Measurements from ENCODE around the gene SUGCT.

SUGCT gene

DNA sequence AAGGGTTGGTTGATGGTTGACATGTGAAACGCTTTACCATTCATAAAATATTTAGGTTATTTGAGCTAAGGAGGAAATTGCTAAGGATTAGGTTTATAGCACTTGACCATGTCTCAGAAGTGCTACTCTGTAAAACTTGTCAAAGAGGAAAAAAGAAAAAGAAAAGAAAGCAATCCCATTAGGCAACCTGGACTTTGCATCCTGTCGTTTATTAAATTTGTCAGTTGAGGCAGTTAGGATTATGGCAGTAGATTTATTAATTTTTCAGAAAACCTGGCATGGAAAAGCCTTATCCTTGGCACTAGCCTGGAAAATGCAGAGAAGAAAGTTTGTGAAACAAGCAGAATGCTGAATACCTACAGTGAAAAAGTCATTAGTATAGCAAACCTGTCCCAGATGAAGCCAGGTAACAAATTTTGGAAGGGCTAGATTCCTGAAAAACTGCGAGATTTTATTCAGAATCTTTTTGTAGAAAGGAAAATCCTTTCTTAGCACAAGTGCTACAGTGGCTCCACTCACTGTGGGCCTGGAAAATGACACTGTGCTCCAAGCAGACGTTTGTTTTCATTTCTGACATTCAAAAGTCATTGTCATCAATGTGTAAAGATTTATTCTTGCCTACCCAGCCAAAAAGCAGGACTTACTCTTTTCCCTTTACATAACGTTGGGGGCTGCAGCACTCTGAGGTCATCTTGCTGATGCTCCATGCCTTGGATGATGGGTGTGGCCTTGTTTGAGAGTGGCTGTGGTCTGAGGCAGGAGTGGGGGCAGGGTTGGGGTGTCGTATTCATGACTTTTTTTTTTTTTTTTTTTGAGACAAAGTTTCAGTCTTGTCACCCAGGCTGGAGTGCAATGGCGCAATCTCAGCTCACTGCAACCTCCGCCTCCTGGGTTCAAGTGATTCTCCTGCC is 664.9 kb downstream of the SUGCT start:
- no peak for DNase-seq

GRCh38 chr7:40800771-40801170 is 666.0 kb downstream of the SUGCT start:
- no peak for DNase-seq

DNA sequence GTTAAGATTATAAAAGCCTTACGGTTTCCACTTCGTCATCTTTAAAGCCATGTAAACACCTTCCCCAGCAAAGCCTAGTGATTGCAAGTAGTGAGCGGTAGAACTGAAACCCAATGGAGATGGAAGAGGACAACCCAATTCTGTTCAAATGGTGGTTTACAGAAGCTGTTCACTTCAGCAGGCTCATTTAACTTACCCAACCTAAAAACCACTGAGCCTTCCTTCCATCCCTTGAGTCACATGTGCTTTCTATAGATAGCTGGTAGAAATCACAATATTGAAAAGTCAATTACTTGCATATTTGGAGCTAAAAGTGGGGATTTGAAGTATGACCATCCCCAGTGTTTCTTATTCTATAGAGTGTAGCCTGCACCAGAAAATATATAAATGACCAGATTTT is 667.7 kb downstream of the SUGCT start:
- no peak for DNase-seq

DNA sequence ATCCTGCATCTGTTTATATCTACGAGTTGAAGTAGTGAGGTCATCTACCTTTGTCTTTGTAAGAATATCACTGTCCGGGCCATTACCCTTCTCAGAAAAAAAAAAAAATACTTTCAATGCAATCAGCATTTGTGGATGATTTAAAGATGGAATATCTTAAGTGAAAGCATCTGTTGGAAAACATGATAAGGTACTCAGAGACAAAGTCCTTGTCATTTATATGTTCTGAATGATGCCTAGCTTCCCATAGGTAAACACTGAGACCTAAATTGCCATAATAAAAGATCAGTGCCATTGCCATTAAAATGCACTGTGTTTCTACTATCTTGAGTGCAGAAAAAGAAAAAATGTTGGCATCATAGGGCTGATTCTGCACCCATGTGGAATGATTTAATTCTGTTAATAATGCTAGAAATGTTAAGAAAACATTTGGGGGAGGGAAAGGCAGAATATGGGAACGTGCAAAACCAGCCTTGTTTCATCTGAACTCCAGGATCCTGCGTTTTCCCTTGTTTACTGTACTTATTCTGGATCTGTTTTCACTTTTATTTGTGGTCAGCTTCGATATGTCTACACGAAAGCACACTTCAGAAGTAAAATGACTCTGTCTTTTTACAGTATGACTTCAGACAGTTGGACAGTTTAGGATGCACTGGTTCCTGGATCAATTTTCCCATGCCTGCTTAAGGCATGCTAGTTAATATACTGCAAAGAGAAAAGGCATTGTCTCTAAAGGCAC is 669.8 kb downstream of the SUGCT start:
- DNase-seq, result no peak

DNA sequence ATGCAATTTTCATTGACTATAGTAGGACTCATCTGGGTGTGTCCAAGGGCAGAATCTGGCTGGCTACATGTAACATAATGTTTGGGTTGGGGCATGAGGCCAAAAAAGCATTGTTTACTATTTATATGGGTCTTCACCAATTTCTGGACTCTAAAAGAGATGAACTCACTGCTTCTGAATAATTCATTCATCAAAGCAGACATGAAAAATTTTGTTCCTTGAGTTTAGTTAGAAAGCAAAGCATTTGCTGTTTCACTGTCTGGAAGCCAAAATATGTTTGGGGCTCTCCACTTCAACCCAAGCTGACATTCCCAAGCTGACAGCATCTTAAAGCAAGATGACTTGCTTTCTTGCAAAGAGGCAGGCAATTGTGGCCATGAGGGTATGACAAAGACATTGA is 670.6 kb downstream of the SUGCT start:
- no peak for DNase-seq

- no peak for DNase-seq
These were observed 673.7 kb downstream of the SUGCT start for GRCh38 chr7:40808378-40808942.

DNA sequence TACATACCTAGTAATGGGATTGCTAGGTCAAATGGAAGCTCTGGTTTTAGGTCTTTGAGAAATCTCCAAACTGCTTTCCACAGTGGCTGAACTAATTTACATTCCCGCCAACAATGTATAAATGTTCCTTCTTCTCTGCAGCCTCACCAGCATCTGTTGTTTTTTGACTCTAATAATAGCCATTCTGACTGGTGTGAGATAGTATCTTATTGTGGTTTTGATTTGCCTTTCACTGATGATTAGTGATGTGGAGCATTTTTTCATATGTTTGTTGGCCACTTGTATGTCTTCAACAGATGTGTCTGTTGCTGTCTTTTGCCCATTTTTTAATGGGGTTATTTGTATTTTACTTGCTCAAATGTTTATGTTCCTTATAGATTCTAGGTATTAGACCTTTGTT is 675.5 kb downstream of the SUGCT start:
- no peak for DNase-seq

DNA sequence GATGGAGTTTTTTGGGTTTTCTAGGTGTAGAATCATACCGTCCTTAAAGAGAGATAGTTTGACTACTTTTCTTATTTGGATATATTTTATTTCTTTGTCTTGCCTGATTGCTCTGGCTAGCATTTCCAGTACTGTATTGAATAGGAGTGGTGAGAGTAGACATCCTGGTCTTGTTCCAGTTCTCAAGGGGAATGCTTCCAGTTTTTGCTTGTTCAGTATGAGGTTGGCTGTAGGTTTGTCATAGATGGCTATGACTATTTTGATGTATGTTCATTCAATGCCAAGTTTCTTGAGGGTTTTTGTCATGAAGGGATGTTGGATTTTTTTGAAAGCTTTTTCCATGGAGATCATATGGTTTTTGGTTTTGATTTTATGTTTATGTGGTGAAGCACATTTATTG is 676.9 kb downstream of the SUGCT start:
- no peak for DNase-seq

DNA sequence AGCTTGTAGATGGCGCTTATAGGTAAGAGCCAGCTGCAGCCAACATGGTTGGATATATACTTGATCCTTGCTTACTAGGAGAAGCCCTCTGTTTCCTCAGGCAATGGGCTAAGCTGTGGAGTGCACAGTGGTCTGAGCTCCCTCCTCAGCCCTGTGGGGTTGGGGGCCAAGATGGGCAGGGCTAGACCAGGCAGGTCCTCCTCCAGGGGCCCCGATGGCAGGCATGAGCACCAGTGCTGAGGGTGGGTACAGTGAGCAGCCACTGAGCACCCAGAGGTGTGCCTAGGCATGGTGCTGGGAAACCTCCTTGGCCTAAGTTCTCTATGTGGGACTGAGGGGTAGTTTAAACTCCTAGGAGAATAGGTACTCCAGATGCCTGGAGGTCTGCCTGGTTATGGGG is 680.2 kb downstream of the SUGCT start:
- DNase-seq, result no peak

GRCh38 chr7:40815512-40815911 is 680.7 kb downstream of the SUGCT start:
- no peak for DNase-seq

GRCh38 chr7:40822861-40823260 is 688.1 kb downstream of the SUGCT start:
- DNase-seq, result no peak

DNA sequence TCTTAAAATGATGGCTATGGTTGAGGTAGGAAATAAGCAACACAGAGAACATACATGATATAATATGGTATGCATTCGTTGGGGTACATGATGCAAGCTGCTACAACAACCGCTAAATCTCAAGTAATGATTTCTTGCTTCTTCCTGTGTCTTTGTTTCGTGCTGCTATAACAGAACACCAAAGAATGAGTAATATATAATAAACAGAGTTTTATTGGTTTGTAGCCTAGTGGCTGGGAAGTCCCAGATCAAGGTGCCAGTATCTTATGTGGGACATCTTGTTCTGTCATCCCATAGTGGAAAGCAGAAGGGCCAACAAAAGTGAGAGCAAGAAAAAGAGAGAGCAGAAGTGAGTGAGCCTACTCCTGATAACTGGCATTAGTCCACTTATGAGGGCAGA is 689.7 kb downstream of the SUGCT start:
- DNase-seq, result no peak

DNA sequence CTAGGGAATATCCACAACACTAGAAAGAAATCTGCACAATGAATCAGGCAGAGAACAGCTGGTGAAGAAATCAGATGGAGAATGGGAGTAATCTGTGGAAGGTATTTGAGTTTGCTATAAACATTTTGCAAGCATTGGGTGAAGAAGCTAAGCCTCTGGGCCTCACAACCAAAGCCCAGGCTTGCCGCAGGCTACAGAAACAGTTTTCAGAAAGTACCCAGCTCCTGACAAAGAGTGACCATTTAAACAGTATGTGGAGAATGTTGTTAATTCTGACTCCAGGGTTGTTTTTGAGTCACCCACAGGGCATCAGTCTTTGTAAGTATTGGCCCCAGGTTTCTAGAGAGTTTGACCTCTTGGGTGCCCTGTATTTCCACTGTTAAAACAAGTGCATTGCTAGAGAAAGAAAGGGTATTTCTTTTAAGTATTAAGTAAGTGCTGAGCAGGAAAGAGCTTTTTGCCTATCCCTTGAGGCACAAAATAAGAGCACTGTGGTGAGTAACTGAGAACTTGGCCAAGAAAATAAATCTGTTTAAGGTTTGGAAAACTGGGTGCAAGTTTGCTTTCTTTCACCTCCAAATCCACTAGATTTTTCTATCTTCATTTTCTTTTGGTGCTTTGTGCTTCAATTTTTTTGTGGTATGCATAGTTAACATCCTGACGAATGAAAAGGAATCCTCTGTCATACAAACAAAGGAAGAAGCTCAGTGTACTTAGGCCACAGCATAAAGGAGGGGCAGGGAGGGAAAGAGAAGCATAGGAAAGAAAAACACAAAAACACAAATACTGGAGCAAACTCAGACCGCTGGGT is 691.8 kb downstream of the SUGCT start:
- no peak for DNase-seq

GRCh38 chr7:40827222-40828085 is 692.6 kb downstream of the SUGCT start:
- no peak for DNase-seq

DNA sequence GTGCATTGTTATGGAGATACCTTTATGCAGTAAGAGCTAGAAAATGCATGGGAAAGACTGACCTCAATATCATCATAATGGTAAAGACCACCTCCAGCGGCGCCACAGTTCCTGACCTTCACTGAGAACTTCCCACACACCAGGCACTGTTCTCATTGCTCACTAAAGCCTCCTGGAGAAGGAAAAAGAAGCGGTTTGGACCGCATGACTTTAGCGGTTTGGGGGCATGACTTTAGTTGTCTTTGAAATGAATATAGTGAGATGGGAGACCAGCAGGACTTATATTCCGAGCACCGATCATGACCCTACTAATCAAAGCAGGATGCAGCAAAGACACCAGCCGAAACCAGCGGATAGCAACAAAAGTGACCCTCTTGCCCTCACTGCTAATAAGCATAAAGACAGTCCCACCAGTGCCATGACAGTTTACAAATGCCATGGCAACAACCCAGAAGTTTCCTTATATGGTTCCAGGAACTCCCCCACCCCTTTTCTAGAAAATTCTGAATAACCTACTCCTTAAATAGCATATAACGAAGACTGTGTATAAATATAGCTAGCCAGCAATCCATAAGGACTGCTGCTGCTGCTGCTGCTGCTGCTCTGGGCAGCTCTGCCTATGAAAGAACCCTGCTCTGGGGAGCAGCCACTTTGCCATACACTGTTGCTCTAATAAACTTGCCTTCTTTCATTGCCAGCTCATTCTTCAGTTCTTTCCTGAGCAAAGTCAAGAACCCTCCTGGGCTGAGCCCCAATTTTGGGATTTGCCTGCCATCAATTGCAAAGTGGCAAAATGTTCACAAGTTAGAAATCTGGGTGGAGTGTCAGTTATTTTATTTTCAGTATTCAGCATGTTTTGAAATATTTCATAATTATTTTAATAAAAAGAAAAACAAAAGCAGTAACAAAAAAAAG is 694.1 kb downstream of the SUGCT start:
- no peak for DNase-seq

DNA sequence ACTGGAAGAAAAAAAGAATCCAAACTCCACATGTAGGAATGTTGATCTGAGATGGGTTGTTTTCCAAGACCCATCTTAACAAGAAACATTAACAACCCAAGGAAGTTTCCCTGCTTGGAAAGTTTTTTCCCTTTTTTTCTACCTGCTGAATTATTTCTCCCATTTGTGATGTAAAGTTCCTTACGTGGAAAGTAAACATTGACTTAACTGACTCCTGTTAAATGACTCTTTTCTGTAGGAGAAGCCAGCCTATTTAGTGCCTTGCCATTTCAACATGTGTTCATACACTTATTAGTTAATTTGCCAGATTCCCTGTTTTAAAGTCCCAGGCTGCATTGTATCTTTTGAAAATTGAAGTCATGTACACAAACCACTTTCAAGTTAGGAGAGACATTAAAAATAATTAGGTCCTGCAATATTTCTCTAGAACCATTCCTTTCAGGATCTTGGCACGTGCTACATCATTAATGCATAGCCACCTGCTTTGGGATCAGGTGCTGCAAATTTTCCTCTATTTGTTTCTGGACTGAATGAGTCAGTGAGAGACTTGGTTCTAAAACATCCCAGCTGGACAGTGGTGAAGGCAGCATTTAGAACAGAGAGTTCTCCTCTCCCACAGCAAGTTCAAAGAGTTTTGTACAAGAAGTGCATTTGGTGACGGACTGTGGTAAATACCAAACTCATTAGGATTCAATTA is 698.5 kb downstream of the SUGCT start:
- no peak for DNase-seq

- DNase-seq, result no peak
These were observed 699.1 kb downstream of the SUGCT start for GRCh38 chr7:40833888-40834234.

GRCh38 chr7:40836218-40836617 is 701.4 kb downstream of the SUGCT start:
- DNase-seq, result no peak

- no peak for DNase-seq
These were observed 705.1 kb downstream of the SUGCT start for GRCh38 chr7:40839881-40840280.

GRCh38 chr7:40840990-40841389 is 706.2 kb downstream of the SUGCT start:
- no peak for DNase-seq

All from stimulated activated CD4-positive, alpha-beta T cell treated with anti-CD3 and anti-CD28 coated beads, Interleukin-4, amount 100 ng/mL, for 4 hours (primary cell).